H1 (cell line): ENCODE results near the gene TTC9. TPM values are rescaled to one million over a fixed set of nuclear protein-coding genes. Genes with fewer than 3 reads are reported as not detected.

Source experiments
- CTCF ChIA-PET: fragments of 300-600 bp; sonication (Branson Sonifier 250); formaldehyde crosslinking; loops from one replicate; lab custom pipeline; 2021; ENCODE audit not compliant: partially characterized antibody; lab: Charles Lee
- POLR2A ChIA-PET: fragments of 300-600 bp; sonication (Branson Sonifier 250); formaldehyde crosslinking; loops from one replicate; lab custom pipeline; 2021; ENCODE audit warnings: inconsistent platforms; ENCODE audit not compliant: partially characterized antibody; lab: Charles Lee
- DNase-seq, 2 experiments: peaks; one replicate each; pipeline versions ENCODE4 v3.0.0 to v3.0.0-alpha.2; 2010 to 2022; ENCODE audit warnings: low spot score in 2 of 2, low read depth in 1 of 2, mixed read lengths in 1 of 2
- FAIRE-seq: peaks from 2 replicates; lab custom pipeline; 2011; peaks lifted over from hg19 to GRCh38; lab: Jason Lieb, UNC
- H2AFZ ChIP-seq: 2 replicates; pipeline ENCODE4 v1.8.1; 2012; ENCODE audit warnings: low read length, inconsistent platforms
- H2AK5ac ChIP-seq: 2 replicates; pipeline ENCODE4 v1.6.1; 2013; ENCODE audit warnings: low read depth, low read length
- H2BK120ac ChIP-seq: replicated peaks from 2 replicates; pipeline ENCODE3; 2013; ENCODE audit warnings: low read depth, low read length, inconsistent platforms
- H2BK12ac ChIP-seq: 2 replicates; pipeline ENCODE4 v1.6.1; 2013; ENCODE audit warnings: low read depth, low read length
- H2BK15ac ChIP-seq: 2 replicates; pipeline ENCODE4 v1.6.1; 2013; ENCODE audit warnings: low read length
- H2BK20ac ChIP-seq: 2 replicates; pipeline ENCODE4 v1.6.1; 2013; ENCODE audit warnings: low read length
- H2BK5ac ChIP-seq: 2 replicates; pipeline ENCODE4 v1.6.1; 2013; ENCODE audit warnings: low read depth, low read length
- H3K14ac ChIP-seq: 2 replicates; pipeline ENCODE4 v1.6.1; 2013; ENCODE audit warnings: inconsistent platforms; ENCODE audit not compliant: insufficient read length
- H3K18ac ChIP-seq: 2 replicates; pipeline ENCODE4 v1.6.1; 2013; ENCODE audit warnings: low read length; ENCODE audit errors: extremely low read depth
- H3K23ac ChIP-seq: 2 replicates; pipeline ENCODE4 v1.6.1; 2013; ENCODE audit warnings: inconsistent platforms; ENCODE audit not compliant: insufficient read length
- H3K23me2 ChIP-seq: 2 replicates; pipeline ENCODE4 v1.6.1; 2013; ENCODE audit warnings: low read depth, low read length
- H3K27ac ChIP-seq: 2 replicates; pipeline ENCODE4 v1.6.1; 2011; ENCODE audit warnings: low read depth, low read length, inconsistent platforms
- H3K27me3 ChIP-seq, 4 experiments: replicated peaks in 1 of 4; 1 replicate in 1 of 4; 2 replicates in 3 of 4; pipeline versions ENCODE4 v1.6.1 to v1.8.1; 2011 to 2013; ENCODE audit warnings: low read length in 3 of 4, mild to moderate bottlenecking in 3 of 4, inconsistent platforms in 2 of 4, mixed read lengths in 2 of 4, moderate library complexity in 1 of 4; ENCODE audit not compliant: control insufficient read depth in 3 of 4, insufficient read depth in 3 of 4; ENCODE audit errors: extremely low read depth in 1 of 4
- H3K36me3 ChIP-seq, 4 experiments: 2 replicates each; pipeline versions ENCODE4 v1.6.1 to v1.8.1; 2011 to 2013; ENCODE audit warnings: mild to moderate bottlenecking in 4 of 4, low read length in 3 of 4, moderate library complexity in 2 of 4, control low read depth in 1 of 4, inconsistent platforms in 1 of 4; ENCODE audit not compliant: insufficient read depth in 4 of 4, control insufficient read depth in 2 of 4
- H3K4ac ChIP-seq: replicated peaks from 2 replicates; pipeline ENCODE3; 2013; ENCODE audit warnings: low read length, low read depth, mixed read lengths, inconsistent platforms; ENCODE audit not compliant: insufficient read length
- H3K4me1 ChIP-seq, 4 experiments: replicated peaks in 1 of 4; 1 replicate in 1 of 4; 2 replicates in 3 of 4; pipeline versions ENCODE4 v1.6.1 to v1.8.1; 2011 to 2013; ENCODE audit warnings: low read length in 3 of 4, inconsistent platforms in 2 of 4, mixed read lengths in 1 of 4; ENCODE audit not compliant: insufficient read depth in 4 of 4, control insufficient read depth in 3 of 4
- H3K4me2 ChIP-seq, 2 experiments: 2 replicates each; pipeline versions ENCODE4 v1.6.1 to v1.8.1; 2011 to 2013; ENCODE audit warnings: low read depth in 2 of 2, low read length in 2 of 2, control low read depth in 1 of 2, inconsistent platforms in 1 of 2, mild to moderate bottlenecking in 1 of 2; ENCODE audit not compliant: insufficient read depth in 1 of 2
- H3K4me3 ChIP-seq, 4 experiments: fragments of 200-600, 300-600 bp in 1 of 4; sonication (generic), shearing (Covaris generic), sonication (Bioruptor Twin) in 1 of 4; 2 replicates each; pipeline versions ENCODE4 v1.5.1 to v1.8.1; 2011 to 2016; ENCODE audit warnings: low read length in 4 of 4, low read depth in 3 of 4, control low read depth in 2 of 4, inconsistent platforms in 2 of 4, mild to moderate bottlenecking in 2 of 4, mixed read lengths in 1 of 4, moderate library complexity in 1 of 4; ENCODE audit not compliant: insufficient read depth in 2 of 4; ENCODE audit errors: extremely low read depth in 1 of 4
- H3K56ac ChIP-seq: replicated peaks from 2 replicates; pipeline ENCODE3; 2013; ENCODE audit warnings: low read depth, mild to moderate bottlenecking, mixed read lengths, low read length, inconsistent platforms; ENCODE audit not compliant: insufficient read length
- H3K79me1 ChIP-seq: 2 replicates; pipeline ENCODE4 v1.6.1; 2013; ENCODE audit warnings: low read depth, low read length, control low read depth
- H3K79me2 ChIP-seq, 2 experiments: 2 replicates each; pipeline versions ENCODE4 v1.6.1 to v1.8.1; 2012 to 2013; ENCODE audit warnings: low read length in 2 of 2, mild to moderate bottlenecking in 2 of 2, inconsistent platforms in 1 of 2; ENCODE audit not compliant: insufficient read depth in 2 of 2, control insufficient read depth in 1 of 2
- H3K9ac ChIP-seq, 4 experiments: replicated peaks in 1 of 4; 1 replicate in 1 of 4; 2 replicates in 3 of 4; pipeline versions ENCODE4 v1.6.1 to v1.8.1; 2011 to 2013; ENCODE audit warnings: low read depth in 3 of 4, low read length in 3 of 4, control low read depth in 2 of 4, mild to moderate bottlenecking in 2 of 4, moderate library complexity in 2 of 4, inconsistent platforms in 1 of 4; ENCODE audit errors: extremely low read depth in 1 of 4
- H3K9me3 ChIP-seq, 2 experiments: 2 replicates each; pipeline versions ENCODE4 v1.6.1 to v1.8.1; 2012 to 2013; ENCODE audit warnings: mild to moderate bottlenecking in 2 of 2, moderate library complexity in 2 of 2, control low read depth in 1 of 2, inconsistent platforms in 1 of 2, low read depth in 1 of 2, low read length in 1 of 2, mixed read lengths in 1 of 2; ENCODE audit not compliant: insufficient read depth in 2 of 2
- H4K20me1 ChIP-seq, 2 experiments: replicated peaks in 1 of 2; 2 replicates each; pipeline versions ENCODE3 to v1.8.1; 2011 to 2013; ENCODE audit warnings: inconsistent platforms in 2 of 2, low read length in 2 of 2, mild to moderate bottlenecking in 1 of 2; ENCODE audit not compliant: insufficient read depth in 2 of 2, control insufficient read depth in 1 of 2
- H4K5ac ChIP-seq: 2 replicates; pipeline ENCODE4 v1.6.1; 2013; ENCODE audit warnings: low read length, low read depth, mixed read lengths, inconsistent platforms; ENCODE audit not compliant: insufficient read length
- H4K8ac ChIP-seq: 2 replicates; pipeline ENCODE4 v1.8.0; 2013; ENCODE audit warnings: mild to moderate bottlenecking, moderate library complexity, low read length, inconsistent platforms; ENCODE audit not compliant: insufficient read depth; ENCODE audit errors: extremely low read depth
- H4K91ac ChIP-seq: replicated peaks from 2 replicates; pipeline ENCODE3; 2013; ENCODE audit warnings: low read length, mixed read lengths, inconsistent platforms; ENCODE audit not compliant: insufficient read length
- KDM4A ChIP-seq: IDR thresholded peaks from one replicate; pipeline ENCODE4 v1.7.1; 2012; ENCODE audit warnings: low read depth, mild to moderate bottlenecking, moderate library complexity, low read length, inconsistent platforms; ENCODE audit not compliant: severe bottlenecking
- POLR2A ChIP-seq, 2 experiments: IDR thresholded peaks; 1 replicate in 1 of 2; 2 replicates in 1 of 2; pipeline ENCODE4 v1.6.1; 2011; ENCODE audit warnings: low read depth in 2 of 2, low read length in 2 of 2, mild to moderate bottlenecking in 2 of 2; ENCODE audit errors: control extremely low read depth in 1 of 2
- RBBP5 ChIP-seq: IDR thresholded peaks from 2 replicates; pipeline ENCODE4 v1.7.1; 2012; ENCODE audit warnings: low read depth, mild to moderate bottlenecking, inconsistent platforms, low read length, moderate library complexity, borderline replicate concordance
- WGBS, 2 experiments: shearing (Covaris generic) in 1 of 2; methylation state at CpG; one replicate each; pipeline versions ENCODE4 v1.1.6 to v1.1.7; 2013 to 2015; ENCODE audit warnings: low lambda C conversion rate in 2 of 2, mixed read lengths in 2 of 2, inconsistent platforms in 1 of 2, low coverage in 1 of 2, missing lambda C conversion rate in 1 of 2; ENCODE audit not compliant: insufficient replicate concordance in 2 of 2, insufficient coverage in 1 of 2, insufficient read length in 1 of 2; ENCODE audit errors: extremely low coverage in 1 of 2, missing lambda C conversion rate in 1 of 2; 5-methylcytosine and 5-hydroxymethylcytosine counted together
- polyA plus RNA-seq, 7 experiments: library from polyadenylated mRNA; depleted of rRNA in 3 of 7; stranded (reverse) in 5 of 7; unstranded in 2 of 7; fragments of >200 nt in 5 of 7; fragments of 200-250 nt in 2 of 7; gene quantifications; 1 replicate in 5 of 7; 2 replicates in 1 of 7; 4 replicates in 1 of 7; pipeline versions ENCODE4 v1.2.1 to v1.2.3, GENCODE V29; 2011 to 2013; ENCODE audit warnings: missing spikeins in 2 of 7, mixed read lengths in 2 of 7
- total RNA-seq: library from RNA; stranded (reverse); fragmentation: NEBNext Ultra II Directional; extraction: Animal tissue kit (Norgen Biotek cat#: 25700); gene quantifications from 2 replicates; pipeline ENCODE4 v1.2.1, GENCODE V29; 2021
- TF ChIP-seq, protein P1 (sequence below): IDR thresholded peaks from 2 replicates; pipeline ENCODE4 v1.6.1; 2011; ENCODE audit warnings: low read depth, mild to moderate bottlenecking, low read length; ENCODE audit not compliant: insufficient read depth

The TTC9 gene
- total and polyA plus RNA-seq, 2 of the 8 experiments (the other 6 are each of a cell fraction or from before 2014, with no cell fraction given) = 21.0 to 29.5 TPM

DNA sequence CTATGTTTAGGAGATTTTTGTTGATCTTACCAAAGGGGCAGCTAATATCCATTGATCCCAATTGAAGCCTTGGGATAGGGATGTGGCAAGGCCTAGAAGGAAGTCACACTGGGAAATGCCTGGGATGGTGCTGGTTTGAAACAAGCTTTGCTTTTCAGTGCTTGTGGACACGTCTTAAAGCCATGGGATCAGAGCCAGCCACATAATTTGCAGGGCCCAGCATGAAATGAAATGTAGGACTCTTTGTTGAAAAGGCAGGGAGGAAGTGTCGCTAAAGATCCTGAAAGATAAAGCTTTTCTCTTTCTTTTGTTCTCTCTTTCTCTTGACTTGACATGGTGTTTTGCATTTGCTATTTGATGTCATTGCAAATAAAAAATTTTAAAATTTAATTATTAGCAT, 5.0 kb downstream of the TTC9 start:
- Histone ChIP-seq H4K20me1 (no peaks in the 10 kb centered on the region), H3K27me3 (no peaks in the 10 kb centered on the region), H2BK120ac (peak overlapping the region; percentile 87), H4K8ac (no peak overlapping the region), H2BK20ac (no peak overlapping the region), H3K79me1 (peaks cover 15% of the 10 kb centered on the region), H3K4me2 (peak overlapping the region; percentile 45 to 56), H3K4me1 (peaks cover 22 to 45% (median 32%) of the 10 kb centered on the region in 4 experiments; a peak in 6 of 7 replicates), H4K91ac (peak overlapping the region; percentile 95), H3K9me3 (no peaks in the 10 kb centered on the region), H3K14ac (no peak overlapping the region), H3K9ac (no peak overlapping the region), H3K56ac (peak overlapping the region; percentile 22), H2BK12ac (no peak overlapping the region), H3K4me3 (peak overlapping the region in 1 of 4 experiments; percentile 31; a peak in 2 of 8 replicates), H3K79me2 (peaks cover 37 to 94% of the 10 kb centered on the region in 2 experiments), H3K4ac (no peak overlapping the region), H3K36me3 (peaks cover 0 to 5% (median 1%) of the 10 kb centered on the region in 4 experiments; a peak in 2 of 8 replicates), H3K18ac (peak overlapping the region; percentile 63; the same call in 1 of the 2 replicates), H2AK5ac (peak overlapping the region; percentile 87; the same call in 1 of the 2 replicates), H2BK5ac (peak overlapping the region; percentile 82; the same call in 1 of the 2 replicates), H2AFZ (no peak overlapping the region), H3K23me2 (peaks cover 10% of the 10 kb centered on the region), H2BK15ac (no peak overlapping the region), H4K5ac (no peak overlapping the region), H3K27ac (peak overlapping the region; percentile 76; the same call in 1 of the 2 replicates), H3K23ac (no peak overlapping the region)
- no peak for DNase-seq
- CTCF ChIA-PET = interaction anchor here (0.8 to 3.4 kb wide), 4 partner anchors 23 to 67 kb away, joined by 3 to 15 read pairs (median 3); no protein-coding TSS in a partner anchor
- FAIRE-seq = peak; percentile 84
- TF ChIP-seq KDM4A (no peak), RBBP5 (no peak), POLR2A (IDR thresholded peaks at IDR 0.05; ENCODE audit: control extremely low read depth in 1 of 2, low read depth in 2 of 2, low read length in 2 of 2) (peak in 1 of 2 experiments; percentile 33; a peak in 1 of 3 replicates)
- TF ChIP-seq, protein P1, sequence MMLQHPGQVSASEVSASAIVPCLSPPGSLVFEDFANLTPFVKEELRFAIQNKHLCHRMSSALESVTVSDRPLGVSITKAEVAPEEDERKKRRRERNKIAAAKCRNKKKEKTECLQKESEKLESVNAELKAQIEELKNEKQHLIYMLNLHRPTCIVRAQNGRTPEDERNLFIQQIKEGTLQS = no peak
- POLR2A ChIA-PET = interaction anchor here (0.6 to 7.3 kb wide), 9 partner anchors 9 to 163 kb away, joined by 3 to 116 read pairs (median 3); partner anchors contain the start of gene MAP3K9
- WGBS, 2 experiments = 9% methylated on average over 2 of the region's 2 CpGs; no CpG with 5 or more reads in 1 of the 2 experiments
